ENCODE data around the gene AFAP1.

- TF ChIP-seq GATA2 (IDR thresholded peaks at IDR 0.05; ENCODE audit: low read depth, low read length) = no peak
- TF ChIP-seq GATA3 (IDR thresholded peaks at IDR 0.05; ENCODE audit: low read depth, low read length) = no peak
Observed at GRCh38 chr4:7959078-7959477, 19.4 kb upstream of the AFAP1 start.

Measured in SH-SY5Y (cell line).